ENCODE data around the gene SH3BGRL. TPM values are rescaled to one million over a fixed set of nuclear protein-coding genes. Genes with fewer than 3 reads are reported as not detected.

SH3BGRL gene
- total RNA-seq, 3 donors from 2014 or later = 49.7 to 186 (median 74.4) TPM

DNA sequence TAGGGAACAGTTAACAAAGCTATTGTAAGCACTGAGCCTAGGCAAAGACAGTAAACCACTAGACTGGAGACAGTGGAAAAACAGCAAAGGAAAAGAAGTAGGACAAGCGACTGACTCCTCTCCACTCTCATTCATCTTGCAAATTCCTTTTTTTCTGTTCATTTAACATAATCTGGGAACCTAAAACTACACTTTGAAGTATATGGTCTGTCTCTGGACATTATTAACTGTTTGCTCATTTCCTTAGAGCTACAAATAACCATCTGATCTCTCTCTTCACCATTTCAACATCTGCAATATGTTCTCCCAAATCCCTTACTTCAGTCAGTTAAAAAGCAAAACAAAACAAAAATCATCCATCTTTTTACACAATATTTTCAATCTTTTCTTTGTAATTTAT lies 831 bp upstream of the SH3BGRL start:
- no peaks in the 10 kb centered on the region for H3K4me1 ChIP-seq (ENCODE audit: low read depth)
- no peak for ATAC-seq
- no peak for DNase-seq
- H3K4me3 ChIP-seq = no peak overlapping the region
- H3K36me3 ChIP-seq (ENCODE audit: low read depth) = no peaks in the 10 kb centered on the region
- no peak for TF ChIP-seq CTCF (IDR thresholded peaks at IDR 0.05)
- no peaks in the 10 kb centered on the region for H3K9me3 ChIP-seq
- intact Hi-C loops (cut with DNase I, micrococcal nuclease) = no loop called here

- DNase-seq = peak in 1 of 3 donors; percentile 9
- H3K9me3 ChIP-seq = no peaks in the 10 kb centered on the region
- H3K4me1 ChIP-seq (ENCODE audit: low read depth) = no peaks in the 10 kb centered on the region
- TF ChIP-seq CTCF (IDR thresholded peaks at IDR 0.05) = no peak
- H3K4me3 ChIP-seq = peak overlapping the region; percentile 11
- H3K36me3 ChIP-seq (ENCODE audit: low read depth) = no peaks in the 10 kb centered on the region
- peak; percentile 31 for ATAC-seq
- intact Hi-C loops (cut with DNase I, micrococcal nuclease) = no loop called here
Measured at GRCh38 chrX:81202456-81202819, 536 bp downstream of the SH3BGRL start.

DNA sequence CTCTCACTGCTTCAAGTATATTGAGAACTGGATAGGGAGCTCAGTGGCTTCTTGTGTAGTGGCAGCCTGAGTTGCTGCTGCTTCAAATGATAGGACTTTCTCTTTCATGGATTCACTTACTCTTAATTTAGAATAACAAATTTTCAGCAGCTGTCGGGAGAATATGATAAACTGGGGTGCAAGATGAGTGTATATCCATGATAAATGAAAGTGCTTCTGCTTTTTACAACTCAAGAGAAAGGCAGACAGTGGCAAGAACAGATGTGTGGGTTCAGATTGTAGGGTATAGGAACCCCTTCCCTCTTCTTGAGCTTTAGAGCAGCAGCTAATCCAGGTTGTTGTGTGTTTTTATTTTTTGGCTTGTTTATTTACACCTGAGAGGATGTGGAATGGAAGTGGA lies 1.0 kb downstream of the SH3BGRL start:
- TF ChIP-seq CTCF (IDR thresholded peaks at IDR 0.05) = no peak
- H3K9me3 ChIP-seq = no peaks in the 10 kb centered on the region
- intact Hi-C loops (cut with DNase I, micrococcal nuclease) = no loop called here
- DNase-seq (no peak), ATAC-seq (no peak)
- H3K4me1 ChIP-seq (ENCODE audit: low read depth) = no peaks in the 10 kb centered on the region
- no peak overlapping the region for H3K4me3 ChIP-seq
- H3K36me3 ChIP-seq (ENCODE audit: low read depth) = no peaks in the 10 kb centered on the region

DNA sequence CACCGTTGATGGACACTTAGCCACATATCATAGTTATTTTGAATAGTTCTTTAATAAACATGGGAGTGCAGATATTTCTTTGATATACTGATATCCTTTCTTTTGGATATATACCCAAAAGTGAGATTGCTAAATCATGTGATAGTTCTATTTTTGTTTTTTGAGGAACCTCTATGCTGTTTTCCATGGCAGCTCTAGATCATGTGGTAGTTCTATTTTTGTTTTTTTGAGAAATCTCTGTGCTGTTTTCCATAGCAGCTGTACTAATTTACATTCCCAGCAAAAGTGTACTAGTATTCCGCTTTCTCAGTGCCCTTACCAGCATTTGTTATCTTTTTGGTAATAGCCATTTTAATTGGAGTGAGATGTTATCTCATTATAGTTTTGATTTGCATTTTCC lies 3.6 kb downstream of the SH3BGRL start:
- intact Hi-C loops (cut with DNase I, micrococcal nuclease) = no loop called here
- ATAC-seq = no peak

GRCh38 chrX:81206476-81206875 lies 4.6 kb downstream of the SH3BGRL start:
- no peaks in the 10 kb centered on the region for H3K36me3 ChIP-seq (ENCODE audit: low read depth)
- no peaks in the 10 kb centered on the region for H3K9me3 ChIP-seq
- H3K4me1 ChIP-seq (ENCODE audit: low read depth) = no peaks in the 10 kb centered on the region
- TF ChIP-seq CTCF (IDR thresholded peaks at IDR 0.05) = no peak
- H3K4me3 ChIP-seq = no peak overlapping the region
- ATAC-seq (no peak), DNase-seq (no peak)
- intact Hi-C loops (cut with DNase I, micrococcal nuclease) = no loop called here

More for the DNA sequence above, 3.6 kb downstream of the SH3BGRL start:
- Histone ChIP-seq H3K4me1 (ENCODE audit: low read depth) (no peaks in the 10 kb centered on the region), H3K4me3 (no peak overlapping the region), H3K36me3 (ENCODE audit: low read depth) (no peaks in the 10 kb centered on the region), H3K9me3 (no peaks in the 10 kb centered on the region)
- TF ChIP-seq CTCF (IDR thresholded peaks at IDR 0.05) = no peak
- no peak for DNase-seq

- no peak for ATAC-seq
- intact Hi-C loops (cut with DNase I, micrococcal nuclease) = no loop called here
- H3K4me1 ChIP-seq (ENCODE audit: low read depth) = no peaks in the 10 kb centered on the region
- no peaks in the 10 kb centered on the region for H3K9me3 ChIP-seq
- no peak overlapping the region for H3K4me3 ChIP-seq
- H3K36me3 ChIP-seq (ENCODE audit: low read depth) = no peaks in the 10 kb centered on the region
- no peak for TF ChIP-seq CTCF (IDR thresholded peaks at IDR 0.05)
- DNase-seq = no peak
Measured at GRCh38 chrX:81208916-81209315, 7.0 kb downstream of the SH3BGRL start.
